Neural progenitor cell (in vitro differentiated cells): ENCODE results near the gene DNLZ. TPM values are rescaled to one million over a fixed set of nuclear protein-coding genes. Genes with fewer than 3 reads are reported as not detected.
A peak's percentile ranks its signal among the peaks of the same experiment; 100 is the strongest.

ENCODE experiments used
- DNase-seq: peaks from one replicate; pipeline ENCODE4 v3.0.0-alpha.2; 2016; ENCODE audit warnings: low spot score
- H2AFZ ChIP-seq: fragments of 200-600 bp; sonication (generic); replicated peaks from 2 replicates; pipeline ENCODE4 v1.6.1; 2016; ENCODE audit warnings: antibody characterized with exemption
- H3F3A ChIP-seq: fragments of 200-600 bp; sonication (generic); 2 replicates; pipeline ENCODE4 v1.6.1; 2016; ENCODE audit warnings: antibody characterized with exemption, low read depth
- H3K27ac ChIP-seq: fragments of 200-600 bp; sonication (generic); 2 replicates; pipeline ENCODE4 v1.5.1; 2016; ENCODE audit warnings: mild to moderate bottlenecking
- H3K27me3 ChIP-seq: fragments of 200-600 bp; sonication (generic); 2 replicates; pipeline ENCODE4 v1.6.1; 2016; ENCODE audit warnings: mild to moderate bottlenecking, moderate library complexity
- H3K36me3 ChIP-seq: fragments of 200-600 bp; sonication (generic); 2 replicates; pipeline ENCODE4 v1.5.1; 2016
- H3K4me1 ChIP-seq: fragments of 200-600 bp; sonication (generic); 2 replicates; pipeline ENCODE4 v1.6.1; 2016; ENCODE audit warnings: mixed run types
- H3K4me2 ChIP-seq: fragments of 200-600 bp; sonication (generic); 2 replicates; pipeline ENCODE4 v1.6.1; 2016
- H3K4me3 ChIP-seq: fragments of 200-600 bp; sonication (generic); 2 replicates; pipeline ENCODE4 v1.5.1; 2016
- H3K79me2 ChIP-seq: fragments of 200-600 bp; sonication (generic); 2 replicates; pipeline ENCODE4 v1.6.1; 2016; ENCODE audit warnings: low read depth
- H3K9ac ChIP-seq: fragments of 200-600 bp; sonication (generic); 2 replicates; pipeline ENCODE4 v1.6.1; 2016
- H3K9me3 ChIP-seq: fragments of 200-600 bp; sonication (generic); 2 replicates; pipeline ENCODE4 v1.5.1; 2016; ENCODE audit warnings: low read depth
- H4K20me1 ChIP-seq: fragments of 200-600 bp; sonication (generic); 2 replicates; pipeline ENCODE4 v1.6.1; 2016; ENCODE audit warnings: low read depth
- H3K27ac Mint-ChIP-seq: 3 replicates; pipeline ENCODE4 v1.8.0; 2021; ENCODE audit warnings: mixed read lengths
- H3K27me3 Mint-ChIP-seq: 2 replicates; pipeline ENCODE4 v1.8.0; 2022; ENCODE audit warnings: low read depth, mild to moderate bottlenecking, inconsistent platforms, moderate library complexity, mixed read lengths; ENCODE audit not compliant: insufficient read depth
- H3K36me3 Mint-ChIP-seq: 3 replicates; pipeline ENCODE4 v1.8.0; 2021; ENCODE audit warnings: mixed read lengths
- H3K4me1 Mint-ChIP-seq: 3 replicates; pipeline ENCODE4 v1.8.0; 2021; ENCODE audit warnings: mixed read lengths
- H3K4me3 Mint-ChIP-seq: 3 replicates; pipeline ENCODE4 v1.8.0; 2021; ENCODE audit warnings: mild to moderate bottlenecking, moderate library complexity, mixed read lengths
- H3K9me3 Mint-ChIP-seq: 3 replicates; pipeline ENCODE4 v1.8.0; 2020; ENCODE audit warnings: mixed read lengths
- CTCF ChIP-seq: fragments of 200-600 bp; sonication (generic); IDR thresholded peaks from 2 replicates; pipeline ENCODE4 v1.5.1; 2017; ENCODE audit warnings: antibody characterized with exemption, mild to moderate bottlenecking
- EZH2 ChIP-seq: fragments of 200-600 bp; sonication (generic); IDR thresholded peaks from 2 replicates; pipeline ENCODE4 v1.6.1; 2017; ENCODE audit warnings: antibody characterized with exemption, mild to moderate bottlenecking, moderate library complexity
- EZH2phosphoT487 ChIP-seq: fragments of 200-600 bp; sonication (generic); IDR thresholded peaks from 2 replicates; pipeline ENCODE4 v1.6.1; 2017; ENCODE audit warnings: antibody characterized with exemption
- total RNA-seq: library from RNA; depleted of rRNA; stranded (reverse); fragments of >200 nt; gene quantifications from 2 replicates; pipeline ENCODE4 v1.2.3, GENCODE V29; 2015; ENCODE audit warnings: low replicate concordance

Gene DNLZ
- total RNA-seq, 1 donor from 2014 or later, result 3.4 TPM

DNA sequence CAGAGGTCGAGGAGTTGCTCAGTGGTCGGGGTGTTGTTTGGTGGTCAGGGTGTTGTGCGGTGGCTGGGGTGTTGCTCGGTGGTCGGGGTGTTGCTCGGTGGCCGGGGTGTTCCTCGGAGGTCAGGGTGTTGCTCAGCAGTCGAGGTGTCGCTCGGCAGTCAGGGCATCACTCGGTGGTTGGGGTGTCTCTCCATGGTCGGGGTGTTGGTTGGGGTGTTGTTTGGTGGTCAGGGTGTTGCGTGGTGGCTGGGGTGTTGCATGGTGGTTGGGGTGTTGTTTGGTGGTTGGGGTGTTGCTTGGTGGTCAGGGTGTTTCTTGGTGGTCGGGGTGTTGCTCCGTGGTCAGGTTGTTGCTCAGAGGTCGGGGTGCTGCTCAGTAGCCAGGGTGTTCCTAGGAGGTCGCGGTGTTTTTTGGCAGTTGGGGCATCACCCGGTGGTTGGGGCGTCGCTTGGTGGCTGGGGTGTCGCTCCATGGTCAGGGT, 47.2 kb downstream of the DNLZ start:
- H3K4me1 ChIP-seq, result no peaks in the 10 kb centered on the region

DNA sequence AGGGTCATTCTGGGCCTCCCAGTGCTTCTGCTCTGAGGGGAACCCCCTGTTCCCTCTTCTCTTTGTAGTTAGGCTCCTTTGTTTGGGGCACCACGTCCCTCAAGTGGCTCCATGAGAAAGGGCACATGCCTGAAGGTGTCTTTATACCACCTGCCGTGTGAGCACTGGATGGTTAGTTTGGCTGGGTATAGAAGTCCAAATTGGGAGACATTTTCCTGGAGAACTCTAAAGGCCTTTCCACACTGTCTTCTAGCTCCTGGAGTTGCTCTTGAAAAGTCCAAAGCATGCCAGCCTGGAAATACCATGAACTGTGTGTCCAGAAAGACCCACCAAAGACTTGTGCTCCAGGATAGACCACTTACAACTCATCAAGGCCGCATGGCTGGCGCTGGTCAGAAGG, 48.6 kb downstream of the DNLZ start:
- peaks cover 13% of the 10 kb centered on the region for H3K4me1 Mint-ChIP-seq
- no peaks in the 10 kb centered on the region for H3K4me1 ChIP-seq
- H3K36me3 Mint-ChIP-seq, result peaks cover 5% of the 10 kb centered on the region
- no peak overlapping the region for H3K4me2 ChIP-seq
- no peak overlapping the region for H3K27ac Mint-ChIP-seq
- no peaks in the 10 kb centered on the region for H3K36me3 ChIP-seq
- peaks cover 22% of the 10 kb centered on the region for H3K9me3 Mint-ChIP-seq
- TF ChIP-seq EZH2phosphoT487 (no peak), EZH2 (no peak), CTCF (no peak)
- no peak overlapping the region for H3K9ac ChIP-seq
- peaks cover 10% of the 10 kb centered on the region for H3K27me3 Mint-ChIP-seq
- H2AFZ ChIP-seq, result no peak overlapping the region
- no peaks in the 10 kb centered on the region for H4K20me1 ChIP-seq
- no peaks in the 10 kb centered on the region for H3K27me3 ChIP-seq
- H3F3A ChIP-seq, result peaks cover 4% of the 10 kb centered on the region
- H3K4me3 Mint-ChIP-seq, result no peak overlapping the region
- H3K79me2 ChIP-seq, result no peaks in the 10 kb centered on the region
- no peak overlapping the region for H3K27ac ChIP-seq
- no peaks in the 10 kb centered on the region for H3K9me3 ChIP-seq
- H3K4me3 ChIP-seq, result no peak overlapping the region
- no peak for DNase-seq

More for the DNA sequence above, 47.2 kb downstream of the DNLZ start:
- no peaks in the 10 kb centered on the region for H3K36me3 ChIP-seq
- Mint-ChIP-seq H3K9me3 (peaks cover 22% of the 10 kb centered on the region), H3K27ac (peak overlapping the region; percentile 43), H3K4me1 (peaks cover 13% of the 10 kb centered on the region), H3K36me3 (peaks cover 5% of the 10 kb centered on the region), H3K27me3 (peaks cover 13% of the 10 kb centered on the region), H3K4me3 (peak overlapping the region; percentile 21)
- no peak for DNase-seq
- H3K9me3 ChIP-seq, result peaks cover 3% of the 10 kb centered on the region
- no peaks in the 10 kb centered on the region for H3F3A ChIP-seq
- no peaks in the 10 kb centered on the region for H4K20me1 ChIP-seq
- no peak overlapping the region for H3K4me2 ChIP-seq
- no peak overlapping the region for H2AFZ ChIP-seq
- H3K4me3 ChIP-seq, result no peak overlapping the region
- no peaks in the 10 kb centered on the region for H3K79me2 ChIP-seq
- no peaks in the 10 kb centered on the region for H3K27me3 ChIP-seq
- no peak overlapping the region for H3K9ac ChIP-seq
- TF ChIP-seq CTCF (no peak), EZH2 (no peak), EZH2phosphoT487 (no peak)
- no peak overlapping the region for H3K27ac ChIP-seq

GRCh38 chr9:136314056-136314416, 49.5 kb downstream of the DNLZ start:
- H3K4me1 Mint-ChIP-seq, result peaks cover 13% of the 10 kb centered on the region
- H3K27ac ChIP-seq, result no peak overlapping the region
- peaks cover 22% of the 10 kb centered on the region for H3K9me3 Mint-ChIP-seq
- H3K4me2 ChIP-seq, result no peak overlapping the region
- peaks cover 10% of the 10 kb centered on the region for H3K27me3 Mint-ChIP-seq
- peaks cover 5% of the 10 kb centered on the region for H3K36me3 Mint-ChIP-seq
- no peak for DNase-seq
- no peak overlapping the region for H3K9ac ChIP-seq
- no peaks in the 10 kb centered on the region for H3K36me3 ChIP-seq
- H2AFZ ChIP-seq, result no peak overlapping the region
- no peak for TF ChIP-seq CTCF
- no peak for TF ChIP-seq EZH2
- no peak for TF ChIP-seq EZH2phosphoT487
- H3K4me3 Mint-ChIP-seq, result no peak overlapping the region
- no peaks in the 10 kb centered on the region for H4K20me1 ChIP-seq
- H3F3A ChIP-seq, result peaks cover 8% of the 10 kb centered on the region
- no peak overlapping the region for H3K4me3 ChIP-seq
- H3K27me3 ChIP-seq, result no peaks in the 10 kb centered on the region
- H3K79me2 ChIP-seq, result no peaks in the 10 kb centered on the region
- H3K4me1 ChIP-seq, result no peaks in the 10 kb centered on the region
- no peak overlapping the region for H3K27ac Mint-ChIP-seq
- H3K9me3 ChIP-seq, result no peaks in the 10 kb centered on the region
